Measurements from ENCODE around the gene DNAL4. TPM values are rescaled to one million over a fixed set of nuclear protein-coding genes. Genes with fewer than 3 reads are reported as not detected.

The DNAL4 gene
- total and polyA plus RNA-seq, 2 of the 4 experiments (the other 2 are of a cell fraction), result 6.1 to 12.1 TPM

- H3K27ac ChIP-seq (ENCODE audit: insufficient read depth, low read length), result no peak overlapping the region
- no peak overlapping the region for H2AK5ac ChIP-seq (ENCODE audit: low read depth, low read length)
- H2BK20ac ChIP-seq (ENCODE audit: low read depth, low read length), result no peak overlapping the region
- H3K56ac ChIP-seq (ENCODE audit: extremely low read depth, insufficient read depth, low read length), result no peak overlapping the region
- no peak overlapping the region for H2AFZ ChIP-seq (replicated peaks; ENCODE audit: low read length, poor library complexity)
- no peak overlapping the region for H2BK15ac ChIP-seq (ENCODE audit: low read depth, low read length)
- H4K91ac ChIP-seq (ENCODE audit: insufficient read depth, low read depth, low read length), result no peak overlapping the region
- ATAC-seq (ENCODE audit: low read depth), result no peak
- H2BK120ac ChIP-seq (ENCODE audit: low read depth, low read length), result no peak overlapping the region
- no peak overlapping the region for H4K8ac ChIP-seq (ENCODE audit: low read depth in 2 of 2, low read length in 2 of 2)
- no peak overlapping the region for H3K18ac ChIP-seq (ENCODE audit: low read depth, low read length)
- ChIA-PET CTCF (no interaction called here), POLR2A (ENCODE audit: unreplicated experiment) (interaction anchor here (0.9 kb wide), 1 partner anchor 11 kb away, joined by 8 read pairs; no protein-coding TSS in a partner anchor)
- no peak overlapping the region for H3K4me3 ChIP-seq (ENCODE audit: insufficient read depth, low read depth, low read length)
- no peaks in the 10 kb centered on the region; the same call in 1 of the 2 replicates for H4K20me1 ChIP-seq (ENCODE audit: insufficient read depth, low read length)
- dilution Hi-C loops (cut with HindIII; ENCODE audit: low sequenced_read_pairs, unreplicated experiment) (no loop called here), intact Hi-C loops (cut with micrococcal nuclease) (no loop called here), in situ Hi-C loops (cut with MboI; ENCODE audit: low sequenced_read_pairs) (no loop called here)
- H3K23ac ChIP-seq (ENCODE audit: low read depth, low read length), result no peak overlapping the region
- H4K5ac ChIP-seq (ENCODE audit: low read depth, low read length), result no peak overlapping the region
- no peaks in the 10 kb centered on the region for H3K36me3 ChIP-seq (ENCODE audit: control insufficient read depth, insufficient read depth, low read length)
- no peak overlapping the region for H2AK9ac ChIP-seq (replicated peaks; ENCODE audit: low read depth, low read length, poor library complexity)
- TF ChIP-seq FOS (IDR thresholded peaks at IDR 0.05; ENCODE audit: low read depth, low read length), result no peak
- no peak for TF ChIP-seq RAD21 (IDR thresholded peaks at IDR 0.05; ENCODE audit: low read length)
- TF ChIP-seq USF2 (IDR thresholded peaks at IDR 0.05; ENCODE audit: low read depth, low read length), result no peak
- no peak for TF ChIP-seq NFE2L2 (IDR thresholded peaks at IDR 0.05; ENCODE audit: low read depth, low read length)
- no peak for TF ChIP-seq SMC3 (IDR thresholded peaks at IDR 0.05; ENCODE audit: low read depth, low read length)
- no peak for TF ChIP-seq BHLHE40 (IDR thresholded peaks at IDR 0.05; ENCODE audit: low read depth, low read length)
- TF ChIP-seq, protein P1, sequence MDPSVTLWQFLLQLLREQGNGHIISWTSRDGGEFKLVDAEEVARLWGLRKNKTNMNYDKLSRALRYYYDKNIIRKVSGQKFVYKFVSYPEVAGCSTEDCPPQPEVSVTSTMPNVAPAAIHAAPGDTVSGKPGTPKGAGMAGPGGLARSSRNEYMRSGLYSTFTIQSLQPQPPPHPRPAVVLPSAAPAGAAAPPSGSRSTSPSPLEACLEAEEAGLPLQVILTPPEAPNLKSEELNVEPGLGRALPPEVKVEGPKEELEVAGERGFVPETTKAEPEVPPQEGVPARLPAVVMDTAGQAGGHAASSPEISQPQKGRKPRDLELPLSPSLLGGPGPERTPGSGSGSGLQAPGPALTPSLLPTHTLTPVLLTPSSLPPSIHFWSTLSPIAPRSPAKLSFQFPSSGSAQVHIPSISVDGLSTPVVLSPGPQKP (IDR thresholded peaks at IDR 0.05; ENCODE audit: borderline replicate concordance, low read depth, low read length), result no peak
- H3K4ac ChIP-seq (ENCODE audit: low read depth, low read length), result no peak overlapping the region
- no peak overlapping the region for H3K14ac ChIP-seq (replicated peaks; ENCODE audit: low read depth, low read length)
- no TSS peak for BruUV-seq (replicated peaks)
- no CpG with 5 or more reads among the region's 5 CpGs for WGBS, 2 experiments (ENCODE audit: extremely low coverage in 2 of 2, insufficient read length in 1 of 2)
- H3K4me1 ChIP-seq (ENCODE audit: control insufficient read depth, insufficient read depth, low read length), result peaks cover 2% of the 10 kb centered on the region; the same call in 1 of the 2 replicates
- no peaks in the 10 kb centered on the region for H3K27me3 ChIP-seq (ENCODE audit: control insufficient read depth, insufficient read depth, low read length)
- DNase-seq, result no peak
- no peak overlapping the region for H3K9ac ChIP-seq (ENCODE audit: low read depth, low read length)
- H2BK5ac ChIP-seq (ENCODE audit: low read depth, low read length, poor library complexity, severe bottlenecking), result no peak overlapping the region
- no peak overlapping the region for H3K4me2 ChIP-seq (ENCODE audit: low read depth, low read length)
- no peaks in the 10 kb centered on the region for H3K9me3 ChIP-seq (ENCODE audit: control insufficient read depth, insufficient read depth, low read length)
- no peaks in the 10 kb centered on the region for H3K79me1 ChIP-seq (ENCODE audit: low read depth in 1 of 2, low read length in 2 of 2)
- no peaks in the 10 kb centered on the region for H3K9me1 ChIP-seq (ENCODE audit: insufficient read depth, low read length)
These were observed 41.0 kb upstream of the DNAL4 start for GRCh38 chr22:38834991-38835390.
